ENCODE data around the gene IGLL5. TPM values are rescaled to one million over a fixed set of nuclear protein-coding genes. Genes with fewer than 3 reads are reported as not detected.

IGLL5 gene
- total RNA-seq, 1 donor from 2014 or later: 0.47 TPM

DNA sequence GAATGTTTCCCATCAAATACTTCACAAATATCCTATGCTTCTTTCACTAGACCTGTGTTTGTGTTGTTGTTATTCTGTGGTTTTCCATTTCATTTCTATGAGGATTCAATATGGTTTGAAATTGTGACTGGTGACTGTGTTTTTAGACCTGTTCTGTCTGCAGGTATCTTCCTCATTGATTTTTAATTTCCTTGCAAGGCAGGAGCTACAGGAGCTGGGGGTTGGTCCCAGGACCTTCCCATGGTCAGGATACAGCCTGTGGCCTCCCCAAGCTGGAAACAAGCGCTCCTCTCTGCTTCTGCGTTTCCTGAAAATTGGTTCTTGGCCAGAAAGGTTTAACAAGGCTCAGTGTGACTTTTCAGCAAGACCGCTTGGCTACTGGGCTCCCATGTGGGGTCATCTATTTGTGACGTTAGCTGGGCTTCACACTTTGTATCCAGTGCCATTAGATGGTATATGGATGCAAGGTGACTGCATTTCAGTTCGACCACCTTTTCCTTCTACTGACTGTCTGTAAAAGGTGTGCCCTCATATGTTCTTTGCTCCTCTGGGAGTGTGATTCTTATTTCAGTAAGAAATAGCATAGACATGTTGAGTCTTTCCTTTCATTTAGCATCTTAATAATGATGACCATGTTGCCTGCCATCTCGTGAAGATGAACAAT lies 21.5 kb downstream of the IGLL5 start:
- Histone ChIP-seq H3K4me1 (no peaks in the 10 kb centered on the region), H3K36me3 (no peaks in the 10 kb centered on the region), H3K4me3 (no peak overlapping the region), H3K27ac (replicated peaks) (no peak overlapping the region), H3K27me3 (ENCODE audit: low read depth) (peaks cover 47% of the 10 kb centered on the region), H3K9me3 (replicated peaks) (no peaks in the 10 kb centered on the region)
- no peak for DNase-seq
- intact Hi-C loops (cut with micrococcal nuclease): no loop called here
- TF ChIP-seq, protein P1, sequence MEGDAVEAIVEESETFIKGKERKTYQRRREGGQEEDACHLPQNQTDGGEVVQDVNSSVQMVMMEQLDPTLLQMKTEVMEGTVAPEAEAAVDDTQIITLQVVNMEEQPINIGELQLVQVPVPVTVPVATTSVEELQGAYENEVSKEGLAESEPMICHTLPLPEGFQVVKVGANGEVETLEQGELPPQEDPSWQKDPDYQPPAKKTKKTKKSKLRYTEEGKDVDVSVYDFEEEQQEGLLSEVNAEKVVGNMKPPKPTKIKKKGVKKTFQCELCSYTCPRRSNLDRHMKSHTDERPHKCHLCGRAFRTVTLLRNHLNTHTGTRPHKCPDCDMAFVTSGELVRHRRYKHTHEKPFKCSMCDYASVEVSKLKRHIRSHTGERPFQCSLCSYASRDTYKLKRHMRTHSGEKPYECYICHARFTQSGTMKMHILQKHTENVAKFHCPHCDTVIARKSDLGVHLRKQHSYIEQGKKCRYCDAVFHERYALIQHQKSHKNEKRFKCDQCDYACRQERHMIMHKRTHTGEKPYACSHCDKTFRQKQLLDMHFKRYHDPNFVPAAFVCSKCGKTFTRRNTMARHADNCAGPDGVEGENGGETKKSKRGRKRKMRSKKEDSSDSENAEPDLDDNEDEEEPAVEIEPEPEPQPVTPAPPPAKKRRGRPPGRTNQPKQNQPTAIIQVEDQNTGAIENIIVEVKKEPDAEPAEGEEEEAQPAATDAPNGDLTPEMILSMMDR (IDR thresholded peaks at IDR 0.05; ENCODE audit: borderline replicate concordance): no peak

DNA sequence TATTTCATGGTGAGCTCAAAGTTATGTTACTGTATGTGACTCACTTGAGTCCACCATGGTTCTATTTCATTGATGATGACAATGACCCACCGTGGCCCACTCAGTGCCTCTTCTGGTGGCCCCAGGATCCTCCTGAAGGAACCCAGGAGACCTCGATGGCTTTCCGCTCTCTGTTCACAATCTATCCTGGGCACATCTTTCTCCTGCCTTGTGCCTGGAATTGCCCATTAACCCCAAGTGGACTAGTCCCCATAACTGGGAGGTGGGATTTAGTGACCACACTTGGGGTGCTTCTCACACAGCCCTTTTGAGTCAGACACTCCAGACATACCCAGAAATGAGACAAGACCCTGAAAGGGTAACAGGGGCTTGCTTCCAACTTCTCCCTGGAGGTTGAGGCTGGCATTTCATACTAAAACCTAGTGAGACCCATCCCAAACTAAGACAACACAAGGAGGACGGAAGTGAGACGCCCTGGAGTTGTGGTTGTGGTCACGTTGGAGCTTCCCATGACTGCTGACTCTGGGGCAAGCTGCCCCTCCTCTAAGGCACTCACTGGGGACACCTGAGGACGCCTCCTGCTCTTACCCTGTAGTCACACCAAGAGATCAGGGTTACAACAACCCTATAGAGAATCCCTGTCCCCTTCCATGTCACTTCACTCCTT lies 22.1 kb downstream of the IGLL5 start:
- Histone ChIP-seq H3K36me3 (no peaks in the 10 kb centered on the region), H3K27me3 (ENCODE audit: low read depth) (peaks cover 53% of the 10 kb centered on the region), H3K4me1 (no peaks in the 10 kb centered on the region), H3K9me3 (replicated peaks) (no peaks in the 10 kb centered on the region), H3K27ac (replicated peaks) (no peak overlapping the region), H3K4me3 (no peak overlapping the region)
- intact Hi-C loops (cut with micrococcal nuclease): no loop called here
- no peak for DNase-seq
- TF ChIP-seq, protein P1 (IDR thresholded peaks at IDR 0.05; ENCODE audit: borderline replicate concordance): no peak

DNA sequence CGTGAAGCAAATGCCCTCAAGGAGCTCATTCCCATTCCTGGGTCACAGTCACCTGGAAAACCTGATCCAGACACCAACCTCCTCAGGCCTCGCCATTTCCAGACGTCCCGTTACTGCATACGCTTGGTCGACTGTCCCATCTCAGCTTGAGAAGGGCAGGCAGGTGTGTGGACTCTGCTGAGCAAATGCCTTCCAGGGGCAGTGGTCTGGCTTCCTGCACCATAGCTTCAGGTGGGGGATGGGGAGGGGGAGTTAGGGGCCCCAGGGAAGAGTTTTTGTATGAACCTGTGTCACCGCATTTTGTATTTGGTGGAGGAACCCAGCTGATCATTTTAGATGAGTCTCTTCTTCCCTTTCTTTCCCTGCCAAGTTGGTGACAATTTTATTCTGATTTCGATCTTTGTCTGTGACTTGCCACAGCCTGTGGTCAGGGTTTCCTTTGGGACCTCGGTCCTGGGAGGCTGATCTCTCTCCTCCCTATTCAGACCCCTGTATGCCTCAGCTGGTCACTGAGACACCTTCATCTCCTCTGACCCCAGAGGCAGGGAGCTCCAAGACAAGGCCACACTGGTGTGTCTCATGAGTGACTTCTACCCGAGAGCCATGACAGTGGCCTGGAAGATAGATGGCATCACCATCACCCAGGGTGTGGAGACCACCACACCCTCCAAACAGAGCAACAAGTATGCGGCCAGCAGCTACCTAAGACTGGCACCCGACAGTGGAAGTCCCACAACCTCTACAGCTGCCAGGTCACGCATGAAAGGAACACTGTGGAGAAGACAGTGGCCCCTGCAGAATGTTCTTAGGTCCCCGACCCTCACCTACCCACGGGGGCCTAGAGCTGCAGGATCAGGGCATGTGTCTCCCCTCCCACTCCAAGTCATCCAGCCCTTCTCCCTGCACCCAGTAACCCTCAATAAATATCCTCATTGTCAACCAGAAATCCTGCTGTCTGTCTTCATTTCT lies 22.9 kb downstream of the IGLL5 start:
- intact Hi-C loops (cut with micrococcal nuclease): no loop called here
- Histone ChIP-seq H3K27ac (replicated peaks) (no peak overlapping the region), H3K4me3 (no peak overlapping the region), H3K4me1 (no peaks in the 10 kb centered on the region), H3K27me3 (ENCODE audit: low read depth) (peaks cover 61% of the 10 kb centered on the region), H3K36me3 (no peaks in the 10 kb centered on the region), H3K9me3 (replicated peaks) (no peaks in the 10 kb centered on the region)
- TF ChIP-seq, protein P1 (IDR thresholded peaks at IDR 0.05; ENCODE audit: borderline replicate concordance): no peak
- no peak for DNase-seq

DNA sequence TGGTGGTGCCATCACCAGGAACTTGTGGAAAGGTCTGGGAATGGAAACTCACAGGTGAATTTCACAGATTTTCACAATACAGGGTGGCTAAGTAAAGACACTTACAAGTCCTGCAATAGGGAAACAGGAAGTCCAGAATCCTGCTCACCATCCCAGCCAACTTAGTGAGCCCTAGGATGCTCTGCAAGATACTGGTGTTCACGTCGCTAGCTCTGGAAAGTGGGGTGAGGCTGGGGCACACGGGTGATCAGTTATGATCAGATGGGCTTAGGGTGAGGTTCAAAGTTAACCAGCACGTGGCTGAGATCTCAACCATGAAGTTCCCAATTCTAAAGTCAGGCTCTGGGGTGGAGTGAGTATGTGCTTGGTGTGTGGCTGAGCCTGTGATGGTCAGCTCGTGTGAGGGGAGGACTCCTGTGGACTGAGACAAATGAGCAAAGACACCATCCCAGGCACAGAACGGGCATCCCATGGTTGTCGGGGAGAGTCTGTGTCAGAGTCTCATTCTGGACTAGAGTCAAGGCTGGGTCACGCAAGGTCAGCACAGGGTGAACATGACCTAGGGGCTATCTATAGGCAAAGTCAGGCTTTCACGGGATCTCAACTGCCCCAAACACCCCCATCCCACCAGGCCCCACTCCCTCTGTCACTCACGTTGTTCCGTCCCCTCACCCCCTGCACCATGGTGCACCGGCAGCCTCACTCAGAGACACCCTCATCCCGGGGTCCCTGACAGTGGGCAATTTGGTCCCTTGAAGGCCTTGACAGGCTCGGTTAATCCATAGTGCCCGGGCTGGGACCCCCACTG lies 23.9 kb downstream of the IGLL5 start:
- no peak for DNase-seq
- no peaks in the 10 kb centered on the region for H3K36me3 ChIP-seq
- TF ChIP-seq, protein P1 (IDR thresholded peaks at IDR 0.05; ENCODE audit: borderline replicate concordance): no peak
- no peak overlapping the region for H3K4me3 ChIP-seq
- H3K27me3 ChIP-seq (ENCODE audit: low read depth): peaks cover 68% of the 10 kb centered on the region
- H3K27ac ChIP-seq (replicated peaks): no peak overlapping the region
- H3K9me3 ChIP-seq (replicated peaks): no peaks in the 10 kb centered on the region
- H3K4me1 ChIP-seq: no peaks in the 10 kb centered on the region
- intact Hi-C loops (cut with micrococcal nuclease): no loop called here
